ENCODE measurements around the gene MEIS1.
A peak's percentile ranks its signal among the peaks of the same experiment; 100 is the strongest.

MEIS1 gene

DNA sequence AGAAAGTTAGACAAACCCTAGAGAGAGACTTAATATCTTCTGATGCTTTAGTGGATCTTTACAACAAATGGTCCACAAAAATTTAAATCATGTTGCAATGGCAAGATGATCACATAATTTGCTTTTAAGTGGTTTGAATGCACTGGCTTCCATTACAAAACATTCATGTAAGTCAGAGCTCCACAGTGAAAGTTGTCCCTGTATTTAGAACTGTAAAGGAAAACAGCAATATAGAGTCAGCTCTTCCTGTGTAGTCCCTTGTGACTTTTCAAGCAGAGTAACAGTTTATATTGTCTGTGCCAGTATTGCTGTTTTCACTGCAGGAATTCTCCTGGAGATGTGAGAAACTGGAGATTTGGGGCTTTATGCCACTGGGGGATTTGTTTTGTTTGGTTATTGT, 77.7 kb downstream of the MEIS1 start:
- no peak for DNase-seq

DNA sequence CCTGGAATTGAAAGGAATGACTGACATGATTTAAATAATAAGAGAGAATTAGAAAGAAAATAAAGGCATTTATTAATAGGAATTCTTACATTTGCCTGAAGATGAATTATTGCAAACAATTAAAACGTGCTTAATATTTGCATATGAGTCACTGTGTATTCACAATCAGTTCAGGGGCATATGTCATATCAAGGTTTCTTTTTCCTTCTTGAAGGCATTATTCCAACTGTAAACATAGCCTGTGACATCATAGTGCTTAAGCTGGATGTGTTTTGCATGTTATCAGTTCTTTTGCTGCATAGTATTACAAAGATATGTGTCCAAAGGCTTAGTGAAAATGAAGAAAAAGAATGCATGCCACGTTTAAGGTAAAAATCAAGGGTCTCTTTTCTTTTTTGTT, 80.8 kb downstream of the MEIS1 start:
- DNase-seq, result no peak

DNA sequence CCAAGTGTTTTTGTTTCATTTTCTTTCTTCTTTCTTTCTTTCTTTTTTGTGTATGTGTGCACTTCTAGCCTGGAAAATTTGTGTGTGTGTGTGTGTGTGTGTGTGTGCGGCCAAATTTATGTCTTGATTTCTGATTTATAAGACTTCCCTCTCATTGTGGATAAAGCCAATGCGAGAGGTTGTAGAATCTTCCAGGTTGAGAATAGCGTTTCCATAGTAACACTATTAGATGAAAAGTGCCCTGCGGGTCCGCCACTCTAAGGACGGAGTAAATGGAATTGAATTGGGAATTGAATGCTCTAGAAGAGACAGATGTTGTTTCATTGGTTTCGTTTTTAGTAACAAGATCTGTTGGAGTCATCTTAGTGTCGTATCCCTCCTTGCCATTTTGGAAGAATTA, 81.6 kb downstream of the MEIS1 start:
- DNase-seq, result no peak

DNA sequence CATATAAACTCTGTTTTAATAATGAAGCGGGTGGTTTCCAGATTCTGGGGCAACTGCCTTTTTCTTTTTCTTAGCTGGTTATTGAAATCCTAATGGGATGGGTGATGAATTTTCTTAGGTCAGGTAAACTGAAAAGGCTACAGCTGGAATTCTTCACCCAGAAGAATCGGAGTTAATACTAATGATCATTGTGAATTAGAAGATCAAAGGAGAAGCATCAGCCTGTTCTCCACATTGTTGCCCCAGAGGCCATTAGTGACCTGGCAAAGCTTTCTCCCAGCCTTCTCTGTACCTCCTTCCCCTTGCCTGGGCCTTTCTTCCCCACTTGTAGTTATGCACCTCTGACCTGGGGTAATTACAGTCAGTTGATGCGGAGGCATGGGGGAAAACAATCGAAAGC, 82.8 kb downstream of the MEIS1 start:
- no peak for DNase-seq

DNA sequence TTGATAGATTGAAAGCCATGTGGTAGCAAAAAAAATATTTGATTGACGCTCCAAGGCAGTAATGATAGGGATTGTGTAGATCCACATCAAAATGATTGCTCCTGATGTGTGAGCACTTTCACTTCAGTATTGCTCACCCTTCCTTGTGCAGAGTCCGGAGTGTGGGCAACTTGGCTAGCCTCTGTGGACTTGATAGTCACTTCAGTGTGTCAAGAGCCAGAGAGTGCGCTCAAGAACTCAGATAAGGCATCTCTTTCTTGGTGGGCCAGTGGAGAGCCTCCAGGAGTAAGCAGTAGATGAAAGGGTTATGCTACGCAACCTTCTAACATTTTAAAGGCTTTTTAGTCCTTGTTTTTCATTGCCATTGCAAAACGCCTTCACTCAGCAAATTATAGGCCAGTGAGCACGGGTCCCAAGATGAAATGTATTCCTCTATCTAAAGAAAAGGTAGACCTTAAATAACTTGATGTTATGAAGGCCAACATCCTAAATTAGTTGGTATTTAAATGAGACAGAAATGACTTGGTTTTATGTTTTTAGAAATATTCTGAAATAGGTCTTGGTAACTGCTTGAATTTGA, 84.4 kb downstream of the MEIS1 start:
- no peak for DNase-seq

DNA sequence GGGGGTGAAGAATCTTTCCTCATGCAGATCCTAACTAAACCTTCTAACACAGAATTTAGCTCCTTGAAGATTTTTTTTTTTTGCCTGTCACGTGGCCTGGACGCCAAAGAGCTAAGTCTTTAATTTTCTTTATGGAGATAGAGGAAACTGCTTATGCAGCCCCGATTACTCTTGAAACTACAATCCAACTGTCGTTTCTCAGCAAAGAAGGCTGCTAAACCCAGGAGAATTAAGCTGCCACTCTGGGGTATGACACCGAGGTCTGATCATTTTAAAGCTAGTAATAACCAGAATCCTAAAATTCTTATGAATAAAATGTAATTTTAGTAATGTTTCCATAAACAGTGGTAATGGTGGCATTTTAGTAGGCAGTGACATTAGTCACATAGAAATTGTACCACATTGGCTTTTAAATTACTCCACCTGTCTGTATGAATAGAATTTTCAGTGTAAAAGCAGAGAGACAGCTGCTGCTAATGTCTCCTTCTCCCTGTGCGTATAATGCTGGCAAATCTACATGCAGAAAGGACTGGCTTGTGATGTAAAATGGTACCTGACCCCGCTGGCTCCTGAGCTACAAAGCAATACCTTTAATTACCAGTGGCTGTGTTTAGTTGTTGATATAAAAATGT, 86.5 kb downstream of the MEIS1 start:
- DNase-seq, result peak; percentile 47 to 50

DNA sequence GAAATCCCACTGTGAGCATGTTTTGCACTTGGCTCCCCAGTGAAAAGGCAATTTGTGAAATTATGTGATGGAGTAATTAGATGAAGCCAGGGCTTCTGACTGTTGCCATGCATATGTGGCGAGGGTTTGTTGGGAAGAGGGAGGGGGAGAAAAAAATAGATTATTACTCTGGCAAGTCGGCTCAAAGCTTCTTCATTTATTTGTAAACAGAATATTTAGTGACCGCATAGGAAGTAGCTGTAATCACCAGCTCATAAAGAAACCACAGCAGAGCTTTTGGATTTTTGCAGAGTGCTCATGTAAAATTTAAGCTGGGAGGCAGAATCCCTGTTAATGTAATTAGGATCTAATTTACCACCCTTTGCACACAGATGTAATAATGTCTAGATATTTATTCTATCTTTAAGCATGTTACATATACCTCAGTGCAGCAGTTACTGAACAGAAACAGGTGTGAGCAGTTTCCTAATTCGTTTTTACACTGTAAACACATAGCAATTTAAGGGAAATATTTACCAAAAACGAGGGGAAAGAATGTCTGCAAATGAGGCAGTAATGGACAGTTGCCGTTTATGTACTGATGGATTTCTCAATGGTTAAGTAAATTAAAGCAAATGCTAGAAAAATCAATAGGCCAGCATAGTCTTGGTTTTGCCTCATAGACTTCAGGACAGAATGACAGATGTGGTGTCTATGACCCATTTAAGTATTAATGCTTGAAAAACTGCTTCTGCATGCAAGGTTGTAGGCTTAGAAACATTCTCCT, 87.9 kb downstream of the MEIS1 start:
- peak; percentile 86 to 89 for DNase-seq

DNA sequence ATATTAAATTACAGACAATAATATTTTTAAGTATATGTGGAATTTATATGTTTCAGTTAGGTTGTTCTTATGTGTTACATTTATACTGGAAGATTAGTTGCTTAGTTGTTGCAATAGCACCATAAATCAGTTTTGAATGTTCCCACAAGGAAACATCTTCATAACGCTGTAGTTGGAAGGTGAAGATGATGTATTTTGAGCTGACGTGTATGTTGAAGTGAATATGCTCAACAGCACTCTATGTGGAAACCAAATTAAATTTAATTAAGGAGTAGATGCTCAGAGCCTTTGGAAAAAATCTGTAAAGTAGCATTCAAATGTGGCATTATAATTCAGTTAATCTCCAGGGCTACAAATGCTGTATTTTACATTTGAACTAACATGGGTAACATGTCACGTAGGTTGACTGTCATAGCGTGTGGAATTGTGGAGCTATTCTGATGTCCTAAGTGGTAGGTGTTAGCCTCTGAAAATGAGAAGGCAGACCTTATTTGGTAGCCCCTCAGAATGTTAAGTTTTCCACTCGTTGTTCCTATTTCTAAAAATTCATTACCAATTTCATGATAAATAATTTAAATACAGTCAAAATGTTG, 88.5 kb downstream of the MEIS1 start:
- no peak for DNase-seq

DNA sequence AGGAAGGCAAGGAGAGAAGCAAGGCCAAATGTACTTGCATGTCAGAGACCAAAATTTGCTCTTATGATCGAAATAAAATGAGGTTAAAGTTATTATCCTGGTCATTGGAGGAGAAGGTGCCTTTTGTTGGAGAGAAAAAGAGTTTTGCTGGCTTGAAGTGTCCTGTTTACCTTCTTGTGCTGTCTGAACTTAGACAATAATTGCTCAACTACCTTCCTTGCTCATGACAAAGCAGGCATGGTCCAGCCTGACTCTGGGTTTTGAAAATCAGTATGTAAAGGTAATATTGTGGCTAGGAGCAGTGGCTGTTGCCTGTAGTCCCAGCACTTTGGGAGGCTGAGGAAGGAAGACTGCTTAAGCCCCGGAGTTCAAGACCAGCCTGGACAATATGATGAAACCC, 89.1 kb downstream of the MEIS1 start:
- no peak for DNase-seq

DNA sequence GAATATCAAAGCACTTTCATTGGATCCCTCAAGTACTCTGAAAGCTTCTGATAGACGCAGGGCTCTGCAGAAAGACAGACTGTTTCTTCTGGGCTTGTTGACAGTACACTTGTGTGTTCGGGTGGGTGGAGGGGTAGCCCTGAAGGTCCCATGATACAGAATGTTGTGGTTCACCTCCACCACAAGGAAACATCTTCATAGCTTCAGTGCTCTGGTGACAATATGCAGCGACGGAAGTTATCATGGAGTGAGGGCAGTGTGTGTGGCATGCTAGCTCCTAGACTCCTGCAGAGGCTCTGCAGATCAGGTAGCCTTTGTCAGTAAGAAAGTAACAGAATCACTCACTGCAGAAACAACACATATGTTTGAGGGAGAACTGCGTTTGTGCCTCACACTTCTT, 90.7 kb downstream of the MEIS1 start:
- no peak for DNase-seq

DNA sequence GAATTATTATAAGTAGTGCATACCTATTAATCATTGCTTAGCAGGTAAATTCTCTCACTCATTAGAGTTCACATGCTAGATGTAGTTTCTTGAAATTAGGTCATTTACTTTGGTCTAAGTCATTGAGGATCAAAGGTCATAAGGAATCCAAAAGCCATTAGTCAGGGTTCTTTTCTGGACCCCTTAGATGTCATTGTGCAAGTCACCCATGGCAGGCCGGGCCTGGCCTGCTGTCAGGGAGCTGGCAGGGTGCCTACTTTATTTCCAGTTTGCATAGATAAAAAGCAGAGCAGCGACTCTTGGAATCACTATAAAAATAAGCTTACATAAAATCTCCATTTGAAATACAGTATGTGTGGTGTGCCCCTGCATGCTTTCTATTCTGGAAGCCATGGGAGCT, 91.3 kb downstream of the MEIS1 start:
- no peak for DNase-seq

DNA sequence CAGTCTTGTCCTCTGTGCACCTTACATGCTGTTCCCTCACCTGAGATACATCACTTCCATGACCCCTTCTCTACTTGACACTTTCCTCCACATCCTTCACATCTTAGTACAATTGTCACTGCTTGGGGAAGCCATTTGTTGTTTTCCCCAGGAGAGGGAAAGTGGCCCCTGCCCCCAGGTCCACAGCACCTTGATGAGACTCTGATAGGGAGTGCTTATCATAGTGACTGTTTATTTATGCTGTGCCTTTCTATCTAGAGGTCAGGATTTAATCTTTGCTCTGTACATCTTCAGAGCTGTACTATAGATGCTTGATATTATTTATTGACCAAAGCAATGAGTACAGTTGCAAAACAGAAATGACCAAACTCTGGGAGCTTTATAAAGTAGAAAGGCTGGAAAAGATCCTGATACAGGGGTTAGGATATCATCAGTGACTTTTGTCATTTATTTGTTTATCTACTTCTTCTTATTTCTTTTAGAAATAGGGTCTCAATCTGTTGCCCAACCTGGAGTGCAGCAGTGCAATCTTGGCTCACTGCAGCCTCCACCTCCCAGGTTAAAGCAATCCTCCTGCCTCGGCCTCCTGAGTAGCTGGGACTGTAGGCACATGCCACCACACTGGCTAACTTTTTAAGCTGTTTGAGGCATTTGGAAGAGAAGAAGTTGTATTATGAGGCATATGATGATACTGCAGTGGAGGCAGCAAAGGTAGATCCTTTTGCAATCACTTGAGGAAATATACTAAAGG, 94.2 kb downstream of the MEIS1 start:
- DNase-seq, result no peak

DNA sequence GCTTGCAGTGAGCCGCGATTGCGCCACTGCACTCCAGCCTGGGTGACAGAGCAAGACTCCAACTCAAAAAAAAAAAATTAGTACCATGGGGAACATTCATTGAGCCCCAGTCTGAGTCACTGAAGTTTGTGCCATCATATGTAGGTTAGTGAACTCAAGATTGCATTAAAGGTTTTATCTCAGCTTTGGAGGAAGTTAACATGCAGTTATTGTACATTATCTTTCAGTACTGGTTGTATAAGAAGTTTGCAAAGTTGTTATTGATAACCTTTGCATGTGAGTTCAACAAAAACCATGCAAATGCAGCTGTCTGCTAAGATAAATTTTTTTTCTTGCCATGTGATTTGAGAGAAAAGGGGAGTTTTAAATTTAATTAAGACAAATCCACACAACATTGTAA, 95.7 kb downstream of the MEIS1 start:
- DNase-seq, result no peak

DNA sequence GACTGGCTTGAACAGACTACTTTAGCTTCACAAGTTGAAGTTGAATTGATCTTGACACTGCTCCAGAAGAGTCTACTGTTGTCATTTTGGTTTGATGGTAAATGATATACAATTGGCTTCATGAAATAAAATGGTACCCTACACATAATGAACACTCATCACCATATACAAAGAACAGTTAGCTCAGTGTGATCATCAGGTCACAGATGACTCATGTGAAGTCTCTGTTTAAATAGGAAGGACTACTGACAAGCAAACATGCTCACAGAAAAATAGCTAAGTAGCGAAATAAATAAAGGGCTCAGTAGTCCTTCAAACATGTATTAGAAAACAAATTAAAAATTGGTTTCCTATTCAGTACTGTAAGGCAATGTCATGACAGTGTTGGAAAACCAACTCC, 96.2 kb downstream of the MEIS1 start:
- DNase-seq, result peak in 1 of 2 experiments; percentile 29

DNA sequence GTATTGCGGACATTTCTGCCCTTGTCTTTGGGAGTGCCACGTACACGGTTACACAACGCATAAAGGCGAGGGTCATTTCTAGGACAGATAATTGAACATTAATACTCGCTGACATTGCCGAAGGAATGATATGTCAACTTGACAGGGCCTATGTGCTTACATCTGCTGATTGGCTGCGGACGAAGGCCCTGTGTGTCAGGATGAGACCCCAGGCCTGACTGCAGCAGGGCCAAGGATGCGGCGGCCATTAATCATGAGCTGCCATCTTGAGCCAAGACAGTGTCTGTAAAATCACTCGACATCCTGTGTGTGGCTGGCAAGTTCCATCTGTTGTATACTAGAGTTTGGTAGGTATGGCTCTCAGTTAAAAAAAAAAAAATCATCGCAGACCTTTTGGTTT, 96.6 kb downstream of the MEIS1 start:
- no peak for DNase-seq

DNA sequence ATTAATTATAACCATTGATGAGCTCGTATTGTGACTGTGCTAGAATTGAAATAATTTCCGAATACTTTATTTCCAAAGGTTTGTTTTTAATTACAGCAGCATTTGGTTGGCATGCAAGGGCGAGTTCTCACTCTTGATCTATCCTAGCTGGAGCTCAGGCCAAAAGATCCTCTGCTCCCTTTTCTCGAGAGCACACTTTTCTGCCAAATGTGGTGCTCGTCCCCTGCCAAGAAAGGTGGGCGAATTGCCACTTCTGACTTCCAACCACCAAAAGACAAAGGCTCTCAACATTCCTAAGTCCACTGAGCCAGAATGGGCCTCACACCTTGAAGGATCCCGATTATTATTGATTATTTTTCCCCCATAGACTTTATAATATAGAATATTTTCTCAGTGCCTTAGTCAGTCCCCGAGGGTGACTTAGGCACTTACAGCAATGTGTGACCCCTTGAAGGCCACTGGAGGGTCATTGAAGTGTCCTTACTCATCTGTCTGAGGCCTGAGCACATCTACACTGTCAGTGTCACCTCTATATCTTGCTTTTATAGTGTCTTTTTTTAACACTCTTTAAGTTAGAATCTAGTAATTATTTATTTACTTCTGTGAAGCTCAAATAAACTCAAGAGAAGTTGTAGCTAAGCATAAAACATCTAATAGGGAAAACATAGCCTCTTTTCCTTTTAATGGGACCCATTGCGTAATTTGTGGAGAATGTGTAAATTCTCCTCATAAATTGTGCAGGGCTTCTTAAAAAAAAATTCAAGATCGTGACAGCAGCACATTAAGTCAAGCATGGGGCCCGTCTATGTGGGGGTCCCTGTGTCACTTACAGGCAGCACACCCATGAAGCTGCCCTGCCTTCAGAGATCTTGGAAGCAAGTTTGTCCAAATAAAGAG, 98.3 kb downstream of the MEIS1 start:
- DNase-seq, result no peak

DNA sequence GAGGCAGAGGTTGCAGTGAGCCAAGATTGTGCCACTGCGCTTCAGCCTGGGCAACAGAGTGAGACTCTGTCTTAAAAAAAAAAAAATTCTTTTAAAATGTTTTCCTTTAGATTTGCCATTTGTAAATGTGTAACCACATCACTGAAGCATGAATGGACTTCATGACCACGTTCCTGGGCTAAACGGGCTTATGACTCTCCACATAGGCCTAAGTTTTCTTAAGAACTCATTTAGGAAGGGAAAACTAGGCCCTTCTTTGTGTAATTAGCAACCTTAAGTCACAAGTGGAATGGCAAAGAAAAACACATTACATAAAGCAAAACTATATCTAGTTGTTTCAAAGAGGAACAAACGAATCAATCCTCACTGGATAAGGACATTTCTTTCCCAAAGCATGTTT, 99.5 kb downstream of the MEIS1 start:
- DNase-seq, result no peak

DNA sequence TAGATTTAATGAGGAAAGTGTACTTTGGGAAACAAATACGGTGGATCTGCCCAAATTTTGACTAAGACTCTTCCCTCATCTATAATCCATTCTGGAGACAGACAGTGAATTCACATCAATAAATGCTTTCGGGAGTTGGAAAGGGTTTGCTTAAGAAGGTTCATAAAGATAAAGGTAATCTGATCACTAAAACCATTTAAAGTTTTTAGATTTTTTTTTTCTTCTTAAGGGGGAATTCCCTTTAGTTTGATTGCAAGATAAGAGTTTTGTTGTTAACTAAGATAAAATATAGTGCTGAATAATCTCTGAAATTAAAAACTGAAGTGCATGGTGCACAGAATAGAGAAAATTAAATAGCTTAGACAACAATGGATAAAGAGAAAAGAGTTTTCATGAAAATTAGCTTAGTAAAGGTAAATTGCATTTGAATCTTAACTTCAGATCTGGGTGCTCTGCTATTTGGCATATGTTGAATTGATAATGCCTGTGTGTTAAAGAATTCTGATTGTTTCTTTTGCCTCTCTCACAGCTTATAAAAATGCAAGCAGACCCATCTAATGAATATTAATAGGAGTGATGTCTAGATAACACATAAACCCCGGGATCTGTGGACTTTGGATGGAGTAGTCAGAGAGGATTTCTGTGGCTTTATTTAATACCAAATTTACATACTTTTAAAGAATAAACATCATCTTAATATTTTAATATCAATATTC, 100.8 kb downstream of the MEIS1 start:
- DNase-seq, result no peak

DNA sequence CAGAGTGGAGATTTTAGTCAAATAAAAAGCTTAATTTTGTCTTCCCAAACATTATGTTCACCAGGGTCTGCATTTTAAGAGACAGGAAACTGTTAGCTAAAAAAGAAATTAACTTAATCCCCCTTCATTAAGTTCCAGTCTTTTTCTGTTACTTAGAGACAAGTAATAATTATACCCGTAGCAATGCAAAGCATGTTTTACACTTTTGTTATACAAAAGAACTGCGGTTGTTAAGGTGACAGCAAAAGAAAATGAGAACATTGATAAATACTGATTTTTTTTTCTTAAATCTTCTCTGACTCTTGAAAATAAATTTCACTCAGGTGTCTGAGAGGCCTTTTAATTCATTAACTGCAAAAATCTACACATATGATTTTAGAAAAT, 101.4 kb downstream of the MEIS1 start:
- no peak for DNase-seq

DNA sequence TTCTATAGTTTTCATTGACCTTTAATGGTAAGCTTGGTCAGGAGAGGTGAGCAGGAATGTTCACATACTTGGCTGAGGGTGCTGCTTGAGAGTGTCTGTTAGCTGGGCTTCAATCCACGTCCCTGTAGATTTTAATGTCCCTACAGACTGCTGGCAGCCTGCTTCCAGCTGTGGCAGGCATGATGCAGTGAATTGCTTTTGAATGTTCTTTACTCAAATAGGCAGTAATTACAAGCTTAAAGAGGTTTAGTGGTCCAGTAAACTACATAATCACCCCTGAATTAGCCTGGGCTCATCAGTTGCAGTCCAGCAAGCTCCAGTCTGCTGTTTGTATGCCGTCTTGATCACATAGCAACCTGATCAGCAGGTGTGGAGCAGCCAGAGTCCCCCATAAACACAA, 102.1 kb downstream of the MEIS1 start:
- DNase-seq, result peak; percentile 93

DNA sequence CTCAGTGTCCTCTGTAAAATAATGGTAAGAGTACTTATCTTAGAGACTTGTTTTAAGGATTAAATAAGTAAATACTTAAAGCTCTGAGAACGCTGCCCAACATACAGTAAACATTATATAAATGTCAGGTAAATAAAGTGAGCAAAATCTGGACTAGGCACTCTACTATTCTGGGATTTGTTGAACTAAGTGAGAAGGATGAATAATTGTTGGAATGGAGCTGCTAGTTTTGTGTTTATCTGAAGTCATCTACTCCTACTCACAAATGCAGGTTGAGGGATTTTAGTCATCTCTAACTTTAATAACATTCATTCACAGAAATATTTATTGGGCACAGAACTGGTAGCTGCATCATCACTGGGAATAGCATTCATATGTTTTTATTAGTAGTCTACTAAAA, 103.4 kb downstream of the MEIS1 start:
- DNase-seq, result no peak

DNA sequence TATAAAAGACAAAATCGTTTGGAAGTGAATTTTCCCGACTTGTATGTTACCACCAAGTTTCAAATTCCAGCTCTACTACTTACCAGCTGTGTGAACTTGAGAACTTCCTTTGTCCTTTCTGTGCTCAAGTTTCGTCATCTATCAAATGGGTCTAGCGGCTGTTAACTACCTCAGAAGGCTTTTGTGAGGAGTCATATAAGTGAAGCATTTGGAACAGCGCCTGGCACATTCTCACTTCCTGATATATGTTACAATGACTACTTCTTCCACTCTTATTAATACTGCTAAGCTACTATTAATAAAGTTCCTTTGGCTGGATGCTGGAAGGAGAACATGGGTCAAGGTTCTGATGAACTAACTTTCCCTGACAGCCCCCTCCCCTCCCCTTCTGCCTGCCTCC, 104.5 kb downstream of the MEIS1 start:
- no peak for DNase-seq
